WTC11 (cell line): ENCODE measurements around the gene PSMD1. TPM values are rescaled to one million over a fixed set of nuclear protein-coding genes. Genes with fewer than 3 reads are reported as not detected.

ENCODE experiments used
- ATAC-seq: fragments of 200-7000 bp; cut with Tn5 transposase; 2 replicates; pipeline ENCODE4 v1.10.0; 2021; ENCODE audit warnings: mild to moderate bottlenecking, moderate library complexity
- CTCF ChIA-PET: fragments of 300-600 bp; sonication (Branson Sonifier 250); formaldehyde crosslinking; loops from one replicate; lab custom pipeline; 2021; ENCODE audit warnings: antibody characterized with exemption; lab: Charles Lee
- POLR2A ChIA-PET: fragments of 350-600 bp; sonication (Branson Sonifier 250); formaldehyde crosslinking; loops from one replicate; lab custom pipeline; 2021; ENCODE audit warnings: antibody characterized with exemption; lab: Charles Lee
- DNase-seq: peaks from one replicate; pipeline ENCODE4 v3.0.0; 2021; ENCODE audit warnings: low spot score
- H3K27ac Mint-ChIP-seq: 2 replicates; pipeline ENCODE4 v1.8.0; 2021; ENCODE audit warnings: mixed read lengths
- H3K27me3 Mint-ChIP-seq: 2 replicates; pipeline ENCODE4 v1.8.0; 2021; ENCODE audit warnings: low read depth, mild to moderate bottlenecking, moderate library complexity, mixed read lengths
- H3K36me3 Mint-ChIP-seq: 2 replicates; pipeline ENCODE4 v1.8.0; 2021; ENCODE audit warnings: mixed read lengths
- H3K4me1 Mint-ChIP-seq: 2 replicates; pipeline ENCODE4 v1.8.0; 2022; ENCODE audit warnings: mixed read lengths
- H3K4me3 Mint-ChIP-seq: 2 replicates; pipeline ENCODE4 v1.8.0; 2021; ENCODE audit warnings: mild to moderate bottlenecking, moderate library complexity, mixed read lengths
- H3K9me3 Mint-ChIP-seq: 2 replicates; pipeline ENCODE4 v1.8.0; 2021; ENCODE audit warnings: mixed read lengths
- CBFB ChIP-seq: sonication (generic); formaldehyde crosslinking; IDR thresholded peaks from 2 replicates; pipeline ENCODE4 v1.8.1; 2022; ENCODE audit warnings: mild to moderate bottlenecking, low read depth, missing genetic modification reagents
- CREB1 ChIP-seq: sonication (generic); formaldehyde crosslinking; IDR thresholded peaks from 2 replicates; pipeline ENCODE4 v1.8.0; 2023; ENCODE audit warnings: mild to moderate bottlenecking, missing genetic modification reagents
- EMX1 ChIP-seq: fragments of 250-450 bp; sonication (Bioruptor Pico); IDR thresholded peaks from 2 replicates; pipeline ENCODE4 v1.8.0; 2021; ENCODE audit warnings: mild to moderate bottlenecking
- ETV6 ChIP-seq: sonication (generic); formaldehyde crosslinking; IDR thresholded peaks from 2 replicates; pipeline ENCODE4 v1.8.1; 2022; ENCODE audit warnings: mild to moderate bottlenecking, missing genetic modification reagents
- GABPB1 ChIP-seq: sonication (generic); formaldehyde crosslinking; IDR thresholded peaks from 2 replicates; pipeline ENCODE4 v1.8.1; 2023; ENCODE audit warnings: mild to moderate bottlenecking, missing genetic modification reagents
- GTF2I ChIP-seq: fragments of 250-450 bp; sonication (Bioruptor Pico); conservative IDR thresholded peaks from 2 replicates; pipeline ENCODE4 v1.4.0; 2021; ENCODE audit warnings: mild to moderate bottlenecking
- JAZF1 ChIP-seq: fragments of 250-450 bp; sonication (Bioruptor Pico); IDR thresholded peaks from 2 replicates; pipeline ENCODE4 v1.9.0; 2021; ENCODE audit warnings: moderate library complexity, mild to moderate bottlenecking, inconsistent platforms
- MXD4 ChIP-seq: fragments of 250-450 bp; sonication (Bioruptor Pico); IDR thresholded peaks from 2 replicates; pipeline ENCODE4 v1.8.0; 2021; ENCODE audit warnings: mild to moderate bottlenecking, moderate library complexity, borderline replicate concordance
- MYBL2 ChIP-seq: sonication (generic); formaldehyde crosslinking; IDR thresholded peaks from 2 replicates; pipeline ENCODE4 v1.8.1; 2023; ENCODE audit warnings: mild to moderate bottlenecking, moderate library complexity, missing genetic modification reagents
- NR1H2 ChIP-seq: sonication (generic); formaldehyde crosslinking; IDR thresholded peaks from 2 replicates; pipeline ENCODE4 v1.9.0; 2021; ENCODE audit warnings: mild to moderate bottlenecking, moderate library complexity, missing genetic modification reagents
- OVOL2 ChIP-seq: fragments of 250-450 bp; sonication (Bioruptor Pico); IDR thresholded peaks from 2 replicates; pipeline ENCODE4 v1.9.0; 2021; ENCODE audit warnings: mild to moderate bottlenecking, borderline replicate concordance
- SMAD4 ChIP-seq: sonication (generic); formaldehyde crosslinking; IDR thresholded peaks from 2 replicates; pipeline ENCODE4 v1.8.0; 2022; ENCODE audit warnings: mild to moderate bottlenecking, missing genetic modification reagents
- TCF7 ChIP-seq: sonication (generic); formaldehyde crosslinking; IDR thresholded peaks from 2 replicates; pipeline ENCODE4 v1.8.0; 2022; ENCODE audit warnings: mild to moderate bottlenecking, low read depth, missing genetic modification reagents, moderate library complexity
- TEAD4 ChIP-seq: sonication (generic); formaldehyde crosslinking; IDR thresholded peaks from 2 replicates; pipeline ENCODE4 v1.8.0; 2022; ENCODE audit warnings: mild to moderate bottlenecking, missing genetic modification reagents
- TP53 ChIP-seq: sonication (generic); formaldehyde crosslinking; IDR thresholded peaks from 2 replicates; pipeline ENCODE4 v1.8.1; 2023; ENCODE audit warnings: mild to moderate bottlenecking, missing genetic modification reagents
- ZNF219 ChIP-seq: sonication (generic); formaldehyde crosslinking; IDR thresholded peaks from 2 replicates; pipeline ENCODE4 v1.8.0; 2023; ENCODE audit warnings: missing genetic modification reagents, mild to moderate bottlenecking, borderline replicate concordance
- ZNF232 ChIP-seq: sonication (generic); formaldehyde crosslinking; IDR thresholded peaks from 2 replicates; pipeline ENCODE4 v1.8.0; 2022; ENCODE audit warnings: mild to moderate bottlenecking, missing genetic modification reagents
- ZNF263 ChIP-seq: sonication (generic); formaldehyde crosslinking; IDR thresholded peaks from 2 replicates; pipeline ENCODE4 v1.8.1; 2022; ENCODE audit warnings: low read depth, mild to moderate bottlenecking, moderate library complexity, missing genetic modification reagents
- ZNF317 ChIP-seq: sonication (generic); formaldehyde crosslinking; IDR thresholded peaks from 2 replicates; pipeline ENCODE4 v1.8.1; 2023; ENCODE audit warnings: low read depth, mild to moderate bottlenecking, moderate library complexity, missing genetic modification reagents, borderline replicate concordance
- ZNF396 ChIP-seq: fragments of 250-450 bp; sonication (Bioruptor Pico); IDR thresholded peaks from 2 replicates; pipeline ENCODE4 v1.8.0; 2021; ENCODE audit warnings: mild to moderate bottlenecking, moderate library complexity, borderline replicate concordance
- ZNF416 ChIP-seq: fragments of 250-450 bp; sonication (Bioruptor Pico); IDR thresholded peaks from 2 replicates; pipeline ENCODE4 v1.9.0; 2021; ENCODE audit warnings: mild to moderate bottlenecking, inconsistent platforms
- ZNF423 ChIP-seq: fragments of 250-450 bp; sonication (Bioruptor Pico); IDR thresholded peaks from 2 replicates; pipeline ENCODE4 v2.1.2; 2022; ENCODE audit warnings: mild to moderate bottlenecking, moderate library complexity
- ZNF671 ChIP-seq: fragments of 250-450 bp; sonication (Bioruptor Pico); IDR thresholded peaks from 2 replicates; pipeline ENCODE4 v1.8.0; 2021; ENCODE audit warnings: mild to moderate bottlenecking
- total RNA-seq: library from RNA; stranded (reverse); gene quantifications from 3 replicates; pipeline ENCODE4 v1.2.3, GENCODE V29; 2021
- TF ChIP-seq, protein P1 (sequence below): sonication (generic); formaldehyde crosslinking; IDR thresholded peaks from 2 replicates; pipeline ENCODE4 v1.8.0; 2022; ENCODE audit warnings: mild to moderate bottlenecking, missing genetic modification reagents
- TF ChIP-seq, protein P2 (sequence below): sonication (generic); formaldehyde crosslinking; IDR thresholded peaks from 2 replicates; pipeline ENCODE4 v1.8.1; 2023; ENCODE audit warnings: mild to moderate bottlenecking, missing genetic modification reagents, moderate library complexity
- TF ChIP-seq, protein P3 (sequence below): fragments of 250-450 bp; sonication (Bioruptor Pico); IDR thresholded peaks from 2 replicates; pipeline ENCODE4 v1.9.0; 2021; ENCODE audit warnings: mild to moderate bottlenecking
- TF ChIP-seq, protein P4 (sequence below): sonication (generic); formaldehyde crosslinking; IDR thresholded peaks from 2 replicates; pipeline ENCODE4 v1.8.1; 2022; ENCODE audit warnings: mild to moderate bottlenecking, missing genetic modification reagents, moderate library complexity, borderline replicate concordance
- TF ChIP-seq, protein P5 (sequence below): fragments of 250-450 bp; sonication (Bioruptor Pico); IDR thresholded peaks from 2 replicates; pipeline ENCODE4 v1.9.0; 2021; ENCODE audit warnings: mild to moderate bottlenecking
- TF ChIP-seq, protein P6 (sequence below): sonication (generic); formaldehyde crosslinking; IDR thresholded peaks from 2 replicates; pipeline ENCODE4 v1.8.1; 2023; ENCODE audit warnings: mild to moderate bottlenecking, missing genetic modification reagents, moderate library complexity
- TF ChIP-seq, protein P7 (sequence below): sonication (generic); formaldehyde crosslinking; IDR thresholded peaks from 2 replicates; pipeline ENCODE4 v1.8.1; 2023; ENCODE audit warnings: mild to moderate bottlenecking, missing genetic modification reagents

The PSMD1 gene
- total RNA-seq, 1 experiment from 2014 or later, result 163 TPM

DNA sequence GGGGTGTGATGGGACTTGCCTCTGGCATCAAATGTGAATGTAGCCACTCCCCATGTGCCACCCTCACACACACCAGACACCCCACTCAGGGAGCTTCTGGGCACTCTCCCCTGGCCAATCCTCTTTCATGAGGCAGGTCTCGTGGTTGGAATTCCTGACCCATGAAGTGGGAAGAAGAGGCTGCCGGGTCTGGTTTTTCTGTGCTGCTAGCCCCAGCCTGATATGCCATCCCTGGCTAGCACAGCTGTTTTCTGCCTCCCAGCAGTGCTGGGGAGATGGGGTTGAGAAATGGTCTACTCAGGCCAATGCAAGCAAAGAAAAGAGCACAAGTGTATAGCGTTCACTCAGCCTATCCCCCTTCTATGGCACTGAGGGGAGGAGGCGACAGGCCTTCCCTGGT is 20.5 kb upstream of the PSMD1 start:
- POLR2A ChIA-PET, result interaction anchor here (0.5 kb wide), 1 partner anchor 140 kb away, joined by 3 read pairs; no protein-coding TSS in a partner anchor

DNA sequence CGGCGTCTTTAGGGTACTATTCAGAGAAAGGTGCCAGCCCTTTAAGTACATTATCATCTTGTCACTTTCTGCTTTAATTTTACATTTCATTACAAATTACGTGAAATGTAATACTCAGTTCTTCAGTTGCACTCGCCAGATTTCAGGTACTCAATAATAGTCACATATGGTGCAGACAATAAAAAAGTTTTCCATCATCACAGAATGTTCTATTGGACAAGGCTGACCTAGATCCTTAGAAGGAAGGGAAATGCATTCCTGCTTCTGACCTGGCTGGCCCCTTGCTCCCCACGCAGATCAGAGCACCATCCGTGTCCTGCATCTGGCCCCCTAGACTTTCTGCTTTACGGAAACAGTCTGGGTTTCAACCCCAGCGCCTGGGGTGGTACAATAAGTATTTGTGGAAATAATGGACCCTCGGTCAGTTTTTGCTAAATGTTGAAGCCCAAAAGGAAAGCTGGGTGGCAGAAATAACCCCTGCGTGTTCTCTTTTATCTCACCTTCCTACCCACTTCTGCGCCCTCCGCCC is 20.0 kb upstream of the PSMD1 start:
- peaks cover 11% of the 10 kb centered on the region for H3K4me1 Mint-ChIP-seq
- H3K27ac Mint-ChIP-seq, result no peak overlapping the region
- no peak for ATAC-seq
- H3K4me3 Mint-ChIP-seq, result peak overlapping the region; percentile 58
- no peaks in the 10 kb centered on the region for H3K9me3 Mint-ChIP-seq
- H3K27me3 Mint-ChIP-seq, result peaks cover 85% of the 10 kb centered on the region
- POLR2A ChIA-PET, result interaction anchor here (0.5 kb wide), 1 partner anchor 140 kb away, joined by 3 read pairs; no protein-coding TSS in a partner anchor
- TF ChIP-seq TCF7 (CRISPR knock-in tag) (no peak), ZNF416 (CRISPR knock-in tag) (no peak), ZNF232 (CRISPR knock-in tag) (no peak), ZNF219 (CRISPR knock-in tag) (no peak), SMAD4 (CRISPR knock-in tag) (no peak), ZNF396 (CRISPR knock-in tag) (no peak), EMX1 (CRISPR knock-in tag) (no peak), ZNF671 (CRISPR knock-in tag) (no peak), TEAD4 (CRISPR knock-in tag) (no peak), MXD4 (CRISPR knock-in tag) (no peak), MYBL2 (CRISPR knock-in tag) (no peak), JAZF1 (CRISPR knock-in tag) (no peak), OVOL2 (CRISPR knock-in tag) (no peak)
- TF ChIP-seq, protein P1, sequence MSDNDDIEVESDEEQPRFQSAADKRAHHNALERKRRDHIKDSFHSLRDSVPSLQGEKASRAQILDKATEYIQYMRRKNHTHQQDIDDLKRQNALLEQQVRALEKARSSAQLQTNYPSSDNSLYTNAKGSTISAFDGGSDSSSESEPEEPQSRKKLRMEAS (CRISPR knock-in tag), result no peak
- TF ChIP-seq, protein P2, sequence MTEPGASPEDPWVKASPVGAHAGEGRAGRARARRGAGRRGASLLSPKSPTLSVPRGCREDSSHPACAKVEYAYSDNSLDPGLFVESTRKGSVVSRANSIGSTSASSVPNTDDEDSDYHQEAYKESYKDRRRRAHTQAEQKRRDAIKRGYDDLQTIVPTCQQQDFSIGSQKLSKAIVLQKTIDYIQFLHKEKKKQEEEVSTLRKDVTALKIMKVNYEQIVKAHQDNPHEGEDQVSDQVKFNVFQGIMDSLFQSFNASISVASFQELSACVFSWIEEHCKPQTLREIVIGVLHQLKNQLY (CRISPR knock-in tag), result no peak
- TF ChIP-seq, protein P3, sequence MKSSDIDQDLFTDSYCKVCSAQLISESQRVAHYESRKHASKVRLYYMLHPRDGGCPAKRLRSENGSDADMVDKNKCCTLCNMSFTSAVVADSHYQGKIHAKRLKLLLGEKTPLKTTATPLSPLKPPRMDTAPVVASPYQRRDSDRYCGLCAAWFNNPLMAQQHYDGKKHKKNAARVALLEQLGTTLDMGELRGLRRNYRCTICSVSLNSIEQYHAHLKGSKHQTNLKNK (CRISPR knock-in tag), result no peak
- no peaks in the 10 kb centered on the region for H3K36me3 Mint-ChIP-seq
- CTCF ChIA-PET, result interaction anchor here (3.7 kb wide), 1 partner anchor 16 kb away, joined by 23 read pairs; no protein-coding TSS in a partner anchor
- no peak for DNase-seq

More for the DNA sequence above, 20.5 kb upstream of the PSMD1 start:
- TF ChIP-seq NR1H2 (no peak), CBFB (CRISPR knock-in tag) (no peak), ZNF263 (no peak), EMX1 (CRISPR knock-in tag) (no peak), GABPB1 (CRISPR knock-in tag) (no peak), GTF2I (CRISPR knock-in tag) (no peak), ZNF423 (CRISPR knock-in tag) (no peak), ETV6 (CRISPR knock-in tag) (no peak), TP53 (CRISPR knock-in tag) (no peak), CREB1 (no peak), ZNF317 (CRISPR knock-in tag) (no peak)
- TF ChIP-seq, protein P1 (CRISPR knock-in tag), result no peak
- TF ChIP-seq, protein P4, sequence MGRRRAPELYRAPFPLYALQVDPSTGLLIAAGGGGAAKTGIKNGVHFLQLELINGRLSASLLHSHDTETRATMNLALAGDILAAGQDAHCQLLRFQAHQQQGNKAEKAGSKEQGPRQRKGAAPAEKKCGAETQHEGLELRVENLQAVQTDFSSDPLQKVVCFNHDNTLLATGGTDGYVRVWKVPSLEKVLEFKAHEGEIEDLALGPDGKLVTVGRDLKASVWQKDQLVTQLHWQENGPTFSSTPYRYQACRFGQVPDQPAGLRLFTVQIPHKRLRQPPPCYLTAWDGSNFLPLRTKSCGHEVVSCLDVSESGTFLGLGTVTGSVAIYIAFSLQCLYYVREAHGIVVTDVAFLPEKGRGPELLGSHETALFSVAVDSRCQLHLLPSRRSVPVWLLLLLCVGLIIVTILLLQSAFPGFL (CRISPR knock-in tag), result no peak
- TF ChIP-seq, protein P5, sequence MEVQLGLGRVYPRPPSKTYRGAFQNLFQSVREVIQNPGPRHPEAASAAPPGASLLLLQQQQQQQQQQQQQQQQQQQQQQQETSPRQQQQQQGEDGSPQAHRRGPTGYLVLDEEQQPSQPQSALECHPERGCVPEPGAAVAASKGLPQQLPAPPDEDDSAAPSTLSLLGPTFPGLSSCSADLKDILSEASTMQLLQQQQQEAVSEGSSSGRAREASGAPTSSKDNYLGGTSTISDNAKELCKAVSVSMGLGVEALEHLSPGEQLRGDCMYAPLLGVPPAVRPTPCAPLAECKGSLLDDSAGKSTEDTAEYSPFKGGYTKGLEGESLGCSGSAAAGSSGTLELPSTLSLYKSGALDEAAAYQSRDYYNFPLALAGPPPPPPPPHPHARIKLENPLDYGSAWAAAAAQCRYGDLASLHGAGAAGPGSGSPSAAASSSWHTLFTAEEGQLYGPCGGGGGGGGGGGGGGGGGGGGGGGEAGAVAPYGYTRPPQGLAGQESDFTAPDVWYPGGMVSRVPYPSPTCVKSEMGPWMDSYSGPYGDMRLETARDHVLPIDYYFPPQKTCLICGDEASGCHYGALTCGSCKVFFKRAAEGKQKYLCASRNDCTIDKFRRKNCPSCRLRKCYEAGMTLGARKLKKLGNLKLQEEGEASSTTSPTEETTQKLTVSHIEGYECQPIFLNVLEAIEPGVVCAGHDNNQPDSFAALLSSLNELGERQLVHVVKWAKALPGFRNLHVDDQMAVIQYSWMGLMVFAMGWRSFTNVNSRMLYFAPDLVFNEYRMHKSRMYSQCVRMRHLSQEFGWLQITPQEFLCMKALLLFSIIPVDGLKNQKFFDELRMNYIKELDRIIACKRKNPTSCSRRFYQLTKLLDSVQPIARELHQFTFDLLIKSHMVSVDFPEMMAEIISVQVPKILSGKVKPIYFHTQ (CRISPR knock-in tag), result no peak
- TF ChIP-seq, protein P6, sequence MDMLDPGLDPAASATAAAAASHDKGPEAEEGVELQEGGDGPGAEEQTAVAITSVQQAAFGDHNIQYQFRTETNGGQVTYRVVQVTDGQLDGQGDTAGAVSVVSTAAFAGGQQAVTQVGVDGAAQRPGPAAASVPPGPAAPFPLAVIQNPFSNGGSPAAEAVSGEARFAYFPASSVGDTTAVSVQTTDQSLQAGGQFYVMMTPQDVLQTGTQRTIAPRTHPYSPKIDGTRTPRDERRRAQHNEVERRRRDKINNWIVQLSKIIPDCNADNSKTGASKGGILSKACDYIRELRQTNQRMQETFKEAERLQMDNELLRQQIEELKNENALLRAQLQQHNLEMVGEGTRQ (CRISPR knock-in tag), result no peak
- TF ChIP-seq, protein P7, sequence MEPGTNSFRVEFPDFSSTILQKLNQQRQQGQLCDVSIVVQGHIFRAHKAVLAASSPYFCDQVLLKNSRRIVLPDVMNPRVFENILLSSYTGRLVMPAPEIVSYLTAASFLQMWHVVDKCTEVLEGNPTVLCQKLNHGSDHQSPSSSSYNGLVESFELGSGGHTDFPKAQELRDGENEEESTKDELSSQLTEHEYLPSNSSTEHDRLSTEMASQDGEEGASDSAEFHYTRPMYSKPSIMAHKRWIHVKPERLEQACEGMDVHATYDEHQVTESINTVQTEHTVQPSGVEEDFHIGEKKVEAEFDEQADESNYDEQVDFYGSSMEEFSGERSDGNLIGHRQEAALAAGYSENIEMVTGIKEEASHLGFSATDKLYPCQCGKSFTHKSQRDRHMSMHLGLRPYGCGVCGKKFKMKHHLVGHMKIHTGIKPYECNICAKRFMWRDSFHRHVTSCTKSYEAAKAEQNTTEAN (CRISPR knock-in tag), result no peak
- Mint-ChIP-seq H3K27ac (no peak overlapping the region), H3K9me3 (no peaks in the 10 kb centered on the region), H3K4me1 (peaks cover 11% of the 10 kb centered on the region), H3K4me3 (peak overlapping the region; percentile 58), H3K36me3 (no peaks in the 10 kb centered on the region), H3K27me3 (peaks cover 83% of the 10 kb centered on the region)
- CTCF ChIA-PET, result interaction anchor here (1.4 kb wide), 1 partner anchor 17 kb away, joined by 5 read pairs; no protein-coding TSS in a partner anchor
- DNase-seq (no peak), ATAC-seq (no peak)
